Measurements from ENCODE around the gene PIR. TPM values are rescaled to one million over a fixed set of nuclear protein-coding genes. Genes with fewer than 3 reads are reported as not detected.

Gene PIR
- total RNA-seq, 1 experiment from 2014 or later = 17.1 TPM

- Mint-ChIP-seq H3K4me3 (no peak overlapping the region), H3K27me3 (ENCODE audit: low read depth) (no peaks in the 10 kb centered on the region), H3K4me1 (peaks cover 4% of the 10 kb centered on the region), H3K36me3 (no peaks in the 10 kb centered on the region), H3K9me3 (no peaks in the 10 kb centered on the region), H3K27ac (no peak overlapping the region)
- CTCF ChIA-PET = no interaction called here
- no peak for TF ChIP-seq TEAD1 (CRISPR knock-in tag; IDR thresholded peaks at IDR 0.05)
- TF ChIP-seq ZMAT4 (CRISPR knock-in tag; IDR thresholded peaks at IDR 0.05) = no peak
- TF ChIP-seq HMGA2 (CRISPR knock-in tag; IDR thresholded peaks at IDR 0.05) = no peak
- no peak for TF ChIP-seq ZNF121 (CRISPR knock-in tag; IDR thresholded peaks at IDR 0.05)
- no peak for TF ChIP-seq NR2C2 (CRISPR knock-in tag; IDR thresholded peaks at IDR 0.05)
- TF ChIP-seq STAT6 (CRISPR knock-in tag; conservative IDR thresholded peaks at IDR 0.05; ENCODE audit: low read depth) = no peak
- no peak for TF ChIP-seq E2F4 (CRISPR knock-in tag; IDR thresholded peaks at IDR 0.05; ENCODE audit: borderline replicate concordance, low read depth)
- TF ChIP-seq PRRX2 (CRISPR knock-in tag; IDR thresholded peaks at IDR 0.05) = no peak
- no peak for TF ChIP-seq SOX15 (CRISPR knock-in tag; IDR thresholded peaks at IDR 0.05)
- DNase-seq (ENCODE audit: low spot score) = no peak
- POLR2A ChIA-PET = no interaction called here
- ATAC-seq = no peak
Measured at GRCh38 chrX:15504661-15505060, 11.5 kb upstream of the PIR start.

GRCh38 chrX:15501506-15501905, 8.4 kb upstream of the PIR start:
- no peak for ATAC-seq
- Mint-ChIP-seq H3K4me1 (peaks cover 7% of the 10 kb centered on the region), H3K4me3 (no peak overlapping the region), H3K27me3 (ENCODE audit: low read depth) (no peaks in the 10 kb centered on the region), H3K27ac (no peak overlapping the region), H3K36me3 (no peaks in the 10 kb centered on the region), H3K9me3 (no peaks in the 10 kb centered on the region)
- no peak for DNase-seq (ENCODE audit: low spot score)
- ChIA-PET POLR2A (no interaction called here), CTCF (interaction anchor here (1.1 kb wide), 1 partner anchor 63 kb away, joined by 3 read pairs; no protein-coding TSS in a partner anchor)
- no peak for TF ChIP-seq E2F4 (CRISPR knock-in tag; IDR thresholded peaks at IDR 0.05; ENCODE audit: borderline replicate concordance, low read depth)

GRCh38 chrX:15500497-15500966, 7.4 kb upstream of the PIR start, which contains the start of gene BMX:
BMX (plus strand) TSS chrX:15500807; CDS start chrX:15508354, 7,547 bp downstream.
- Mint-ChIP-seq H3K4me1 (peaks cover 7% of the 10 kb centered on the region), H3K9me3 (no peaks in the 10 kb centered on the region), H3K27ac (no peak within 1 kb of the TSS), H3K36me3 (no peaks in the 10 kb centered on the region), H3K27me3 (ENCODE audit: low read depth) (no peaks in the 10 kb centered on the region), H3K4me3 (no peak within 1 kb of the TSS)
- CTCF ChIA-PET = interaction anchor here (1.1 kb wide), 1 partner anchor 64 kb away, joined by 3 read pairs; no protein-coding TSS in a partner anchor
- ATAC-seq = no peak
- POLR2A ChIA-PET = no interaction called here
- DNase-seq (ENCODE audit: low spot score) = no peak
- TF ChIP-seq PRDM15 (CRISPR knock-in tag; IDR thresholded peaks at IDR 0.05) (no peak), ZNF281 (CRISPR knock-in tag; IDR thresholded peaks at IDR 0.05) (no peak), SMAD4 (CRISPR knock-in tag; IDR thresholded peaks at IDR 0.05) (no peak), ZNF396 (CRISPR knock-in tag; IDR thresholded peaks at IDR 0.05; ENCODE audit: borderline replicate concordance) (no peak), MLX (CRISPR knock-in tag; IDR thresholded peaks at IDR 0.05) (no peak), MAX (CRISPR knock-in tag; IDR thresholded peaks at IDR 0.05) (no peak), NFE2L1 (CRISPR knock-in tag; IDR thresholded peaks at IDR 0.05) (no peak), FOXP4 (CRISPR knock-in tag; IDR thresholded peaks at IDR 0.05) (no peak)

Measured in WTC11 (cell line).